CD8-positive, alpha-beta memory T cell (primary cell): ENCODE results near the gene SMARCA4. TPM values are rescaled to one million over a fixed set of nuclear protein-coding genes. Genes with fewer than 3 reads are reported as not detected.
"Not testable (repeated sequence)": the region's sequence is repeated elsewhere in the genome, so short reads cannot be mapped to it uniquely, and the experiment has no call there.

Source experiments
- CTCF ChIA-PET: fragments of 350-600 bp; sonication (Branson Sonifier 250); formaldehyde crosslinking; loops from one replicate; lab custom pipeline; 2021; ENCODE audit warnings: antibody characterized with exemption; lab: Charles Lee
- POLR2A ChIA-PET: fragments of 350-600 bp; sonication (Branson Sonifier 250); formaldehyde crosslinking; loops from one replicate; lab custom pipeline; 2021; ENCODE audit warnings: antibody characterized with exemption; lab: Charles Lee
- DNase-seq, 5 donors: peaks; one replicate each; pipeline versions ENCODE4 v3.0.0 to v3.0.0-alpha.2; 2020 to 2022; ENCODE audit warnings: mixed read lengths in 1 of 5
- H3K27ac ChIP-seq: one replicate; pipeline ENCODE4 v1.7.0; 2013; ENCODE audit warnings: low read depth, mild to moderate bottlenecking, low read length, moderate library complexity
- H3K27me3 ChIP-seq: 2 replicates; pipeline ENCODE4 v1.7.0; 2013; ENCODE audit warnings: low read length, mild to moderate bottlenecking; ENCODE audit not compliant: insufficient read depth, poor library complexity, severe bottlenecking
- H3K36me3 ChIP-seq: 2 replicates; pipeline ENCODE4 v1.7.0; 2013; ENCODE audit warnings: mild to moderate bottlenecking, low read length, moderate library complexity; ENCODE audit not compliant: insufficient read depth
- H3K4me1 ChIP-seq: 2 replicates; pipeline ENCODE4 v1.7.0; 2013; ENCODE audit warnings: mild to moderate bottlenecking, low read length, moderate library complexity; ENCODE audit not compliant: insufficient read depth
- H3K4me3 ChIP-seq: 2 replicates; pipeline ENCODE4 v1.7.0; 2013; ENCODE audit warnings: mild to moderate bottlenecking, low read length
- H3K9me3 ChIP-seq: 2 replicates; pipeline ENCODE4 v1.7.0; 2013; ENCODE audit warnings: mild to moderate bottlenecking, low read length
- H3K27ac Mint-ChIP-seq, 8 donors: one replicate each; pipeline ENCODE4 v1.8.0; 2020 to 2021; ENCODE audit warnings: mixed read lengths in 8 of 8, mild to moderate bottlenecking in 6 of 8, inconsistent platforms in 3 of 8, moderate library complexity in 3 of 8
- H3K27me3 Mint-ChIP-seq, 2 donors: one replicate each; pipeline ENCODE4 v1.8.0; 2020 to 2021; ENCODE audit warnings: mixed read lengths in 2 of 2, mild to moderate bottlenecking in 1 of 2, moderate library complexity in 1 of 2
- H3K36me3 Mint-ChIP-seq, 3 donors: one replicate each; pipeline ENCODE4 v1.8.0; 2020 to 2021; ENCODE audit warnings: mixed read lengths in 3 of 3, inconsistent platforms in 1 of 3, mild to moderate bottlenecking in 1 of 3
- H3K4me1 Mint-ChIP-seq, 3 donors: one replicate each; pipeline ENCODE4 v1.8.0; 2020 to 2021; ENCODE audit warnings: mixed read lengths in 3 of 3, inconsistent platforms in 1 of 3, mild to moderate bottlenecking in 1 of 3
- H3K4me3 Mint-ChIP-seq, 7 donors: one replicate each; pipeline ENCODE4 v1.8.0; 2020 to 2021; ENCODE audit warnings: mixed read lengths in 7 of 7, mild to moderate bottlenecking in 6 of 7, moderate library complexity in 4 of 7, inconsistent platforms in 2 of 7
- H3K9me3 Mint-ChIP-seq, 5 donors: one replicate each; pipeline ENCODE4 v1.8.0; 2020 to 2022; ENCODE audit warnings: mixed read lengths in 5 of 5, mild to moderate bottlenecking in 3 of 5, moderate library complexity in 2 of 5, inconsistent platforms in 1 of 5
- polyA plus RNA-seq: library from polyadenylated mRNA; unstranded; fragments of 300-500 nt; fragmentation: Illumina TruSeq; gene quantifications from one replicate; pipeline ENCODE4 v1.2.3, GENCODE V29; 2021
- total RNA-seq, 2 experiments: library from RNA; stranded (reverse); gene quantifications; one replicate each; pipeline ENCODE4 v1.2.3, GENCODE V29; 2021

The SMARCA4 gene
- total and polyA plus RNA-seq, 3 experiments from 2014 or later, result 38.7 to 123 (median 116) TPM

- H3K27me3 ChIP-seq, result no peaks in the 10 kb centered on the region
- no peaks in the 10 kb centered on the region for H3K36me3 ChIP-seq
- H3K4me3 ChIP-seq, result peak overlapping the region; percentile 30
- H3K27ac ChIP-seq, result peak overlapping the region; percentile 62
- Mint-ChIP-seq H3K27ac (peak overlapping the region; percentile 90 to 98 (median 96)), H3K9me3 (peaks cover 0 to 4% (median 0%) of the 10 kb centered on the region in 5 donors), H3K4me1 (peaks cover 42 to 66% (median 54%) of the 10 kb centered on the region in 3 donors), H3K36me3 (peaks cover 5 to 12% (median 9%) of the 10 kb centered on the region in 3 donors), H3K27me3 (no peaks in the 10 kb centered on the region), H3K4me3 (peak overlapping the region; percentile 68 to 82 (median 76))
- no peak for DNase-seq
- POLR2A ChIA-PET, result interaction anchor here (0.6 to 1.0 kb wide), 5 partner anchors 9 to 889 kb away, joined by 3 to 6 read pairs (median 4); partner anchors contain the start of gene SPC24
- peaks cover 56% of the 10 kb centered on the region for H3K4me1 ChIP-seq
- H3K9me3 ChIP-seq, result no peaks in the 10 kb centered on the region
- CTCF ChIA-PET, result interaction anchor here (1.0 to 4.0 kb wide), 4 partner anchors 18 to 158 kb away, joined by 3 to 32 read pairs (median 4); no protein-coding TSS in a partner anchor
Measured at GRCh38 chr19:11094520-11094894, 133.7 kb downstream of the SMARCA4 start.

GRCh38 chr19:11096210-11096841 lies 135.5 kb downstream of the SMARCA4 start:
- Mint-ChIP-seq H3K4me1 (peaks cover 41 to 59% (median 54%) of the 10 kb centered on the region in 3 donors), H3K36me3 (peaks cover 11 to 21% (median 14%) of the 10 kb centered on the region in 3 donors), H3K9me3 (peaks cover 0 to 4% (median 0%) of the 10 kb centered on the region in 5 donors), H3K4me3 (peak overlapping the region; percentile 14 to 82 (median 76)), H3K27me3 (no peaks in the 10 kb centered on the region), H3K27ac (peak overlapping the region; percentile 90 to 98 (median 96))
- Histone ChIP-seq H3K27me3 (no peaks in the 10 kb centered on the region), H3K9me3 (no peaks in the 10 kb centered on the region), H3K36me3 (peaks cover 6% of the 10 kb centered on the region), H3K4me3 (peak overlapping the region; percentile 4), H3K27ac (peak overlapping the region; percentile 62), H3K4me1 (peaks cover 45% of the 10 kb centered on the region)
- CTCF ChIA-PET, result interaction anchor here (4.0 kb wide), 1 partner anchor 62 kb away, joined by 32 read pairs; no protein-coding TSS in a partner anchor
- peak in 1 of 5 donors; percentile 26 for DNase-seq
- POLR2A ChIA-PET, result interaction anchor here (0.6 to 1.1 kb wide), 4 partner anchors 30 to 876 kb away, joined by 3 read pairs; no protein-coding TSS in a partner anchor

- H3K27me3 Mint-ChIP-seq, POLR2A ChIA-PET, H3K36me3 ChIP-seq, H3K4me3 Mint-ChIP-seq, H3K27ac ChIP-seq, H3K9me3 Mint-ChIP-seq, H3K4me3 ChIP-seq, H3K27me3 ChIP-seq, H3K9me3 ChIP-seq, DNase-seq: not testable (repeated sequence)
- H3K27ac Mint-ChIP-seq, result peak overlapping the region in 4 of 8 donors; percentile 23 to 81 (median 40)
- peaks cover 11 to 21% (median 14%) of the 10 kb centered on the region in 3 donors for H3K36me3 Mint-ChIP-seq
- CTCF ChIA-PET, result interaction anchor here (1.0 to 4.0 kb wide), 2 partner anchors 29 to 63 kb away, joined by 3 to 32 read pairs; no protein-coding TSS in a partner anchor
- peaks cover 32 to 49% (median 43%) of the 10 kb centered on the region in 3 donors for H3K4me1 Mint-ChIP-seq
- peaks cover 35% of the 10 kb centered on the region for H3K4me1 ChIP-seq
Measured at GRCh38 chr19:11097367-11097766, 136.5 kb downstream of the SMARCA4 start.

- peaks cover 14% of the 10 kb centered on the region for H3K36me3 ChIP-seq
- peaks cover 26% of the 10 kb centered on the region for H3K4me1 ChIP-seq
- Mint-ChIP-seq H3K4me3 (no peak overlapping the region), H3K27ac (peak overlapping the region in 1 of 8 donors; percentile 29), H3K9me3 (peaks cover 0 to 4% (median 0%) of the 10 kb centered on the region in 5 donors), H3K36me3 (peaks cover 11 to 30% (median 14%) of the 10 kb centered on the region in 3 donors), H3K4me1 (peaks cover 26 to 41% (median 36%) of the 10 kb centered on the region in 3 donors), H3K27me3 (no peaks in the 10 kb centered on the region)
- H3K9me3 ChIP-seq, result no peaks in the 10 kb centered on the region
- POLR2A ChIA-PET, result no interaction called here
- H3K27ac ChIP-seq, result no peak overlapping the region
- no peak for DNase-seq
- H3K27me3 ChIP-seq, result no peaks in the 10 kb centered on the region
- no peak overlapping the region for H3K4me3 ChIP-seq
- CTCF ChIA-PET, result no interaction called here
Measured at GRCh38 chr19:11098327-11098726, 137.5 kb downstream of the SMARCA4 start.

GRCh38 chr19:11098861-11099260 lies 138.0 kb downstream of the SMARCA4 start:
- no peaks in the 10 kb centered on the region for H3K27me3 Mint-ChIP-seq
- peaks cover 16% of the 10 kb centered on the region for H3K36me3 ChIP-seq
- H3K27ac Mint-ChIP-seq, result peak overlapping the region in 2 of 8 donors; percentile 8 to 20
- peaks cover 0 to 4% (median 0%) of the 10 kb centered on the region in 5 donors for H3K9me3 Mint-ChIP-seq
- no peak for DNase-seq
- no peak overlapping the region for H3K27ac ChIP-seq
- no peak overlapping the region for H3K4me3 ChIP-seq
- H3K36me3 Mint-ChIP-seq, result peaks cover 13 to 34% (median 14%) of the 10 kb centered on the region in 3 donors
- no peaks in the 10 kb centered on the region for H3K9me3 ChIP-seq
- H3K4me1 ChIP-seq, result peaks cover 26% of the 10 kb centered on the region
- no peaks in the 10 kb centered on the region for H3K27me3 ChIP-seq
- no peak overlapping the region for H3K4me3 Mint-ChIP-seq
- H3K4me1 Mint-ChIP-seq, result peaks cover 26 to 37% (median 31%) of the 10 kb centered on the region in 3 donors
- CTCF ChIA-PET, result no interaction called here
- POLR2A ChIA-PET, result no interaction called here

GRCh38 chr19:11100049-11100448 lies 139.2 kb downstream of the SMARCA4 start:
- Histone ChIP-seq H3K27me3 (no peaks in the 10 kb centered on the region), H3K36me3 (peaks cover 22% of the 10 kb centered on the region), H3K4me3 (no peak overlapping the region), H3K4me1 (peaks cover 17% of the 10 kb centered on the region), H3K27ac (no peak overlapping the region), H3K9me3 (no peaks in the 10 kb centered on the region)
- Mint-ChIP-seq H3K9me3 (peaks cover 0 to 4% (median 0%) of the 10 kb centered on the region in 5 donors), H3K27me3 (no peaks in the 10 kb centered on the region), H3K4me3 (no peak overlapping the region), H3K36me3 (peaks cover 13 to 36% (median 14%) of the 10 kb centered on the region in 3 donors), H3K4me1 (peaks cover 19 to 28% (median 23%) of the 10 kb centered on the region in 3 donors), H3K27ac (peak overlapping the region in 6 of 8 donors; percentile 12 to 74 (median 59))
- POLR2A ChIA-PET, result no interaction called here
- DNase-seq, result no peak
- CTCF ChIA-PET, result no interaction called here

GRCh38 chr19:11101057-11101456 lies 140.2 kb downstream of the SMARCA4 start:
- H3K27ac Mint-ChIP-seq, result peak overlapping the region in 1 of 8 donors; percentile 84
- H3K9me3 Mint-ChIP-seq, result peaks cover 0 to 4% (median 0%) of the 10 kb centered on the region in 5 donors
- no peak overlapping the region for H3K27ac ChIP-seq
- no peak for DNase-seq
- CTCF ChIA-PET, result no interaction called here
- peaks cover 7% of the 10 kb centered on the region for H3K4me1 ChIP-seq
- H3K27me3 ChIP-seq, result no peaks in the 10 kb centered on the region
- POLR2A ChIA-PET, result no interaction called here
- peak overlapping the region in 1 of 7 donors; percentile 13 for H3K4me3 Mint-ChIP-seq
- peaks cover 12 to 19% (median 14%) of the 10 kb centered on the region in 3 donors for H3K4me1 Mint-ChIP-seq
- H3K36me3 Mint-ChIP-seq, result peaks cover 13 to 40% (median 14%) of the 10 kb centered on the region in 3 donors
- no peaks in the 10 kb centered on the region for H3K9me3 ChIP-seq
- H3K36me3 ChIP-seq, result peaks cover 22% of the 10 kb centered on the region
- no peaks in the 10 kb centered on the region for H3K27me3 Mint-ChIP-seq
- no peak overlapping the region for H3K4me3 ChIP-seq

- POLR2A ChIA-PET, result interaction anchor here (0.5 kb wide), 1 partner anchor 38 kb away, joined by 4 read pairs; no protein-coding TSS in a partner anchor
- H3K36me3 Mint-ChIP-seq, result peaks cover 10 to 50% (median 12%) of the 10 kb centered on the region in 3 donors
- no peaks in the 10 kb centered on the region for H3K27me3 ChIP-seq
- no peak for DNase-seq
- CTCF ChIA-PET, result no interaction called here
- peaks cover 0 to 4% (median 0%) of the 10 kb centered on the region in 5 donors for H3K9me3 Mint-ChIP-seq
- peak overlapping the region in 1 of 8 donors; percentile 19 for H3K27ac Mint-ChIP-seq
- H3K27ac ChIP-seq, result no peak overlapping the region
- H3K4me1 Mint-ChIP-seq, result peaks cover 5 to 7% (median 6%) of the 10 kb centered on the region in 3 donors
- no peak overlapping the region for H3K4me3 ChIP-seq
- no peak overlapping the region for H3K4me3 Mint-ChIP-seq
- no peaks in the 10 kb centered on the region for H3K4me1 ChIP-seq
- H3K36me3 ChIP-seq, result peaks cover 27% of the 10 kb centered on the region
- no peaks in the 10 kb centered on the region for H3K27me3 Mint-ChIP-seq
- no peaks in the 10 kb centered on the region for H3K9me3 ChIP-seq
Measured at GRCh38 chr19:11102944-11103343, 142.1 kb downstream of the SMARCA4 start.
